ENCODE results near the gene GON7.

DNA sequence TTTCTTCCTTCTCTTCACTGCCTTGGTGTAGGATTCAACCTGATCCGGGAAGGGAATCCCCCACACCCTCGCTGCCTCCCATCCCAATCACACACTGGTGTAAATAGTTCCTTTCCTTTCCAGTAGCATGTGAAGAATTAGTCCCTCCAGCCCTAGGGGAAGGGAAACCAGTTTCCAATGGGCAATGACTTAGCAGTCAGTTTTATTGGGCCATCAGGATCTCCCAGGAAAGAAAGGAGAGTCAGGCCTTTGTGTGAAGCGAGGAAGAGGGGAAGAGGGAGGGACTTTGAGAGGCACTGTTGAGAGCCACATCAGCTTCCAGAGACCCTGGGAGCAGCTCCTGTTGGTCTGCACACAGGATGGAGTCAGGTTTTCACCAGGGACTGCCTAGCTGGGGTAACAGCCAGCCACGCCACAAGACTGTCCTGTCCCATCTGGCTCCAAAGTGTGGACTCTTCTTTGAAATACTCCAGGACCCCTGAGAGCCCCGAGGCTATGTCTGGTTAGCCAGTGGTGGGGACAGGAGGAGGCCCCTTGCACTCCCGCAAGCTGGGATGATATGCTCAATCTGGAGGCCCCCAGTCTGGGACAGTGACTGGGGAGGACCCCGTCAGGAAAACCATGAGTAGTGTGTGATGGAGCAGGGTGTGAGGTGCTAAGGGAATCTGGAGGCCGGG lies 50.0 kb downstream of the GON7 start:
- TF ChIP-seq, protein P1, sequence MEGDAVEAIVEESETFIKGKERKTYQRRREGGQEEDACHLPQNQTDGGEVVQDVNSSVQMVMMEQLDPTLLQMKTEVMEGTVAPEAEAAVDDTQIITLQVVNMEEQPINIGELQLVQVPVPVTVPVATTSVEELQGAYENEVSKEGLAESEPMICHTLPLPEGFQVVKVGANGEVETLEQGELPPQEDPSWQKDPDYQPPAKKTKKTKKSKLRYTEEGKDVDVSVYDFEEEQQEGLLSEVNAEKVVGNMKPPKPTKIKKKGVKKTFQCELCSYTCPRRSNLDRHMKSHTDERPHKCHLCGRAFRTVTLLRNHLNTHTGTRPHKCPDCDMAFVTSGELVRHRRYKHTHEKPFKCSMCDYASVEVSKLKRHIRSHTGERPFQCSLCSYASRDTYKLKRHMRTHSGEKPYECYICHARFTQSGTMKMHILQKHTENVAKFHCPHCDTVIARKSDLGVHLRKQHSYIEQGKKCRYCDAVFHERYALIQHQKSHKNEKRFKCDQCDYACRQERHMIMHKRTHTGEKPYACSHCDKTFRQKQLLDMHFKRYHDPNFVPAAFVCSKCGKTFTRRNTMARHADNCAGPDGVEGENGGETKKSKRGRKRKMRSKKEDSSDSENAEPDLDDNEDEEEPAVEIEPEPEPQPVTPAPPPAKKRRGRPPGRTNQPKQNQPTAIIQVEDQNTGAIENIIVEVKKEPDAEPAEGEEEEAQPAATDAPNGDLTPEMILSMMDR (conservative IDR thresholded peaks at IDR 0.05), result no peak
- TF ChIP-seq ZFX (IDR thresholded peaks at IDR 0.05), result no peak
